BE2C (cell line): ENCODE data around the gene ARF6.
A peak's percentile ranks its signal among the peaks of the same experiment; 100 is the strongest.

ENCODE experiments used
- DNase-seq: peaks from one replicate; pipeline ENCODE4 v3.0.0-alpha.2; 2020
- H3K27me3 ChIP-seq: fragments of 250-450 bp; sonication (Bioruptor Pico); 2 replicates; pipeline ENCODE4 v1.5.1; 2020; ENCODE audit warnings: mild to moderate bottlenecking
- H3K36me3 ChIP-seq: fragments of 250-450 bp; sonication (Bioruptor Pico); 2 replicates; pipeline ENCODE4 v1.5.1; 2020; ENCODE audit warnings: mild to moderate bottlenecking
- H3K4me1 ChIP-seq: fragments of 250-450 bp; sonication (Bioruptor Pico); 2 replicates; pipeline ENCODE4 v1.5.1; 2020
- H3K4me3 ChIP-seq: 2 replicates; pipeline ENCODE4 v1.5.1; 2011; ENCODE audit warnings: low read depth, low read length
- H3K9me3 ChIP-seq: fragments of 250-450 bp; sonication (Bioruptor Pico); 2 replicates; pipeline ENCODE4 v1.5.1; 2020
- CTCF ChIP-seq: IDR thresholded peaks from 2 replicates; pipeline ENCODE4 v1.5.1; 2012; ENCODE audit warnings: mild to moderate bottlenecking, low read depth, low read length

ARF6 gene

DNA sequence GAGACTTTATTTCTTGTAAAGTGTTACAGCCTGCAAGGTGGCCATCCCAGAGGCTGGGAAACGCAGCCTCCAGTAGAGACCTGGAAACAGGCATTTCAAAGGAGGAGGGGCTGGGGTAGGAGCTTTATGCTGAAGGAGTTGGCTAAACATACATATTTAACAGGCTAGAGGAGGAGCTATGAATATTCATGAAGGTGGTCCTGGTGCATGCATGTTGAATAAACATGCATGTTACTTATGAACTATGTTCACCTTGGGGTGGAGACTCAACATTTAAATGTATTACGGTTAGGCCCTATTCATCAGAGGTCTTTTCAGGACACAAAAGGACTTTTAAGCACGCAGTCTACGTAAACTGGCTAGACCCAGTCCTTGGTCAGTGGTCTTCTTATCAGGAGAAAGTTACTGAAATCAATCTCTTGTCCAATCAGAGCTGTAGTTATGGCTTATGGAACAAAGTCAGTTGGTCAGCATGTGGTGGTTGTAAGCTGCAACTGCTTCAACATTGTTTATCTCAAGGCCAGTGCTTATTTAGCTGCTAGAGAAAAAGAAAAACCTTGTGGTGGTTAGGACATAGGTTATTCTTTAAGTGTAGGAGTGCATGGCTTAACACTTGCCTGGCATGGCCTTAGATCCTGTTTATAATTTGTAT is 11.4 kb upstream of the ARF6 start:
- Histone ChIP-seq H3K27me3 (no peaks in the 10 kb centered on the region), H3K36me3 (no peaks in the 10 kb centered on the region), H3K4me3 (no peak overlapping the region), H3K9me3 (no peaks in the 10 kb centered on the region), H3K4me1 (no peaks in the 10 kb centered on the region)
- no peak for DNase-seq
- no peak for TF ChIP-seq CTCF

DNA sequence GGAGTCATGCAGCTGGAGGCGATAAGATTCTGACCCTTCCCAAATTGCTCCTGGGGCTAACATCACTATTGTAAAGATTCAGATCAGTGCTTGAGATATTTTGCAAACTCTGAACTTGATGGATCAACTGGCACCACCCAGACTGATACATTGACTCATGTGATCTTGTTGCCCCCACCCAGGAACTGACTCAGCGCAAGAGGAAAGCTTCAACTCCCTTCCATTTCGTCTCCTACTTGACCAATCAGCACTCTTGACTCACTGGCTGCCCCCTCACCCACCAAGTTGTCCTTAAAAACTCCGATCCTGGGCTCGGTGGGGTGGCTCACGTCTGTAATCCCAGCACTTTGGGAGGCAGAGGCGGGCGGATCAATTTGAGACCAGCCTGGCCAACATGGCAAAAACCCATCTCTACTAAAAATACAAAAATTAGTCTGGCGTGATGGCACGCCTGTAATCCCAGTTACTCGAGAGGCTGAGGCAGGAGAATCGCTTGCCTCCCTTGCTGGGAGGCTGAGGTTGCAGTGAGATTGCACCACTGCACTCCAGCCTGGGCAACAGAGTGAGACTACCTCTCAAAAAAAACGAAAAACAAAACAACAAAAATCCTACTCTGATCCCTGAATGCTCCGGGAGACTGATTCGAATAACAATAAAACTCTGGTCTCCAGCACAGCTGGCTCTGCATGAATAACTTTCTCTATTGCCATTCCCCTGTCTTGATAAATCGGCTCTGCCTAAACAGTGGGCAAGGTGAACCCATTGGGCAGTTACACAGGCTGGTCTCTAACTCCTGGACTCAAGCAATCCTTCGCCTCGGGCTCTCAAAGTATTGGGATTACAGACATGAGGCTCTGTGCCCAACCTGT is 9.8 kb upstream of the ARF6 start:
- no peak for DNase-seq
- no peak for TF ChIP-seq CTCF
- H3K36me3 ChIP-seq: no peaks in the 10 kb centered on the region
- no peak overlapping the region for H3K4me3 ChIP-seq
- no peaks in the 10 kb centered on the region for H3K4me1 ChIP-seq
- H3K27me3 ChIP-seq: no peaks in the 10 kb centered on the region
- H3K9me3 ChIP-seq: no peaks in the 10 kb centered on the region

- H3K4me1 ChIP-seq: no peaks in the 10 kb centered on the region
- no peaks in the 10 kb centered on the region for H3K27me3 ChIP-seq
- DNase-seq: no peak
- H3K4me3 ChIP-seq: no peak overlapping the region
- no peaks in the 10 kb centered on the region for H3K36me3 ChIP-seq
- no peaks in the 10 kb centered on the region for H3K9me3 ChIP-seq
- TF ChIP-seq CTCF: no peak
Measured at GRCh38 chr14:49886523-49886922, 6.4 kb upstream of the ARF6 start.

- peaks cover 4% of the 10 kb centered on the region; the same call in 1 of the 2 replicates for H3K4me1 ChIP-seq
- peaks cover 3% of the 10 kb centered on the region for H3K36me3 ChIP-seq
- no peak overlapping the region for H3K4me3 ChIP-seq
- H3K27me3 ChIP-seq: no peaks in the 10 kb centered on the region
- DNase-seq: no peak
- no peaks in the 10 kb centered on the region for H3K9me3 ChIP-seq
- TF ChIP-seq CTCF: no peak
Measured at GRCh38 chr14:49888293-49888692, 4.6 kb upstream of the ARF6 start.

DNA sequence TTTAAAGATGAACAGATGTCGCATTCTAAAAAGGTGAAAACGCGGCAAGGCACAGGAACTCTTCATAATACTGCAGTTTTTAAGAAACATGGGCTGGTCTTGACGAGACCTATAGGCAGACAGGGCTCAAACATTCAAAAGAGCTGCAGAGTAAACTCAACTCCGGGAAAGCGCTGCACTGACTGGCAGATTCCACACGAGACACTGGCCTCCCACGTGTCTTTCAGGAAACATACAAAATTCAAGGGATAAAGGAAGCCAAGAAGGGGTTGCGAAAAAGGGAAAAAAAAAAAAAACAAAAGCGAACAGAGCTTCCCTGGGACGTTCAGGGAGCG is 614 bp upstream of the ARF6 start:
- DNase-seq: no peak
- Histone ChIP-seq H3K36me3 (peaks cover 14% of the 10 kb centered on the region), H3K4me1 (peaks cover 4% of the 10 kb centered on the region; the same call in 1 of the 2 replicates), H3K4me3 (peak overlapping the region; percentile 88), H3K9me3 (no peaks in the 10 kb centered on the region), H3K27me3 (no peaks in the 10 kb centered on the region)
- no peak for TF ChIP-seq CTCF
